ENCODE results near the gene ZNF142. TPM values are rescaled to one million over a fixed set of nuclear protein-coding genes. Genes with fewer than 3 reads are reported as not detected.

Gene ZNF142
- total RNA-seq, 4 donors from 2014 or later, result 8.5 to 31.1 (median 11.9) TPM

DNA sequence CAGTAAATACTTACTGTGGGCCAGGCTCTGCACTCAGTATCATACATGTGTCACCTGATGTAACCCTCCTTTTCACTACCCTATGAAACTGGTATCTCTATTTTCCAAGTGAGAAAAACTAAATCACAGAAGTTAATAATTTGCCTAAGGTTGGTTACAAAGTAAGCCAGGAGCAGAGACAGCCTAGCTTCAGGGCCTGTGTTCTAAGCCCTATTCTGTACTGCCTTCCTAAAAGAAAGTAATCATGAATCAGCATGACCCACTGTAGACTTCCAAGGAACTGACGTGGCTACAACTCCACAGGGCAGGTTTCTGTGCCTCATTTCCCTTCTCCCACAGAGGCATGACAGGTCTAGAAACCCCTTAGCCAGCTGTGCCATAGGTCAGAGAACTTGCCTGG, 14.3 kb downstream of the ZNF142 start:
- TF ChIP-seq, protein P1, sequence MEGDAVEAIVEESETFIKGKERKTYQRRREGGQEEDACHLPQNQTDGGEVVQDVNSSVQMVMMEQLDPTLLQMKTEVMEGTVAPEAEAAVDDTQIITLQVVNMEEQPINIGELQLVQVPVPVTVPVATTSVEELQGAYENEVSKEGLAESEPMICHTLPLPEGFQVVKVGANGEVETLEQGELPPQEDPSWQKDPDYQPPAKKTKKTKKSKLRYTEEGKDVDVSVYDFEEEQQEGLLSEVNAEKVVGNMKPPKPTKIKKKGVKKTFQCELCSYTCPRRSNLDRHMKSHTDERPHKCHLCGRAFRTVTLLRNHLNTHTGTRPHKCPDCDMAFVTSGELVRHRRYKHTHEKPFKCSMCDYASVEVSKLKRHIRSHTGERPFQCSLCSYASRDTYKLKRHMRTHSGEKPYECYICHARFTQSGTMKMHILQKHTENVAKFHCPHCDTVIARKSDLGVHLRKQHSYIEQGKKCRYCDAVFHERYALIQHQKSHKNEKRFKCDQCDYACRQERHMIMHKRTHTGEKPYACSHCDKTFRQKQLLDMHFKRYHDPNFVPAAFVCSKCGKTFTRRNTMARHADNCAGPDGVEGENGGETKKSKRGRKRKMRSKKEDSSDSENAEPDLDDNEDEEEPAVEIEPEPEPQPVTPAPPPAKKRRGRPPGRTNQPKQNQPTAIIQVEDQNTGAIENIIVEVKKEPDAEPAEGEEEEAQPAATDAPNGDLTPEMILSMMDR (IDR thresholded peaks at IDR 0.05; ENCODE audit: low read depth), result no peak

DNA sequence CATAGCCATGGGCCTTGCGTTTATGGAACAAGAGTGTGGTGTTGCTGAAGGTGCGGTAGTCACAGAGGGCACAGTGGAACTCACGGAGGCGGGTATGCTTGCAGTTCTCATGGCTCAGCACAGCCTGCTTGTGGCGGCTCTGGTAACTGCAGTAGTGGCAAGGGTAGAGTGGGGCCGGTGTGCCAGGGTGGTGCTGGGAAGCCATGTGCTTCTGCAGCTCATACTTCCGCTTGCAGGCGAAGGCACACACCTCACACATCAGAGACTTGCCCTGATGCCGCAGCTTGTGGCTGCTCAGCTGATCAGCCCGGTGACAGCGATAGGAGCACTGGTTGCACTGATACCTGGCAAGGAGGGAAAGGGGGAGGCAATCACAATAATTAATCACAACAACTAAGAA, 14.7 kb downstream of the ZNF142 start:
- TF ChIP-seq, protein P1 (IDR thresholded peaks at IDR 0.05; ENCODE audit: low read depth), result no peak

DNA sequence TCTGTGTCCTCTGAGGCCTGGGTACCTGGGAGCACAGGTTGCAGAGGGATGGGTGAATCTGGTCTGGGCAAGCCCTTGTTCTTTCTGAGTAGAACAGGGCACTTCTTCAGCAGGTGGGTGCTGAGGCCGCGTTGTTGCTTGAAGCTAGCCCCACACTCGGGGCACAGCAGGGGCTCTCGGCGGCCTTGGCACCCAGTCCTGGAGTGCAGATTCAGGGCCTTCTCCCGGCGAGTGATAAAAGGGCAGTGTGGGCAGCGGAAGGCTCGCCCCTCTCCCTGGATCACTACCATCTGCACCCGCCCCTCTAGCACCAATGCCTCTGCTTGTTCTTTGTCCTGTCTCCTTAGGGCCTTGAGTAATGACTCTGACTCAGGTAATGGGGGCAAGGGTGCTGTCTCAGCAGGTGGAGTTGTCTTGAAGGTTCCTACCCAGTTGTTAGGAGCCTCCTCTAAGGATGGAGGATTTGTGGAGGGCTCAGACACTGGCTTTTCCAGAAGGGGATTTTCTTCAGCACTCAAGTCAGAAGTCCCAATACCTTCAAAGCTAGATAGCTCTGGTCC, 15.6 kb downstream of the ZNF142 start:
- TF ChIP-seq, protein P1 (IDR thresholded peaks at IDR 0.05; ENCODE audit: low read depth), result no peak

DNA sequence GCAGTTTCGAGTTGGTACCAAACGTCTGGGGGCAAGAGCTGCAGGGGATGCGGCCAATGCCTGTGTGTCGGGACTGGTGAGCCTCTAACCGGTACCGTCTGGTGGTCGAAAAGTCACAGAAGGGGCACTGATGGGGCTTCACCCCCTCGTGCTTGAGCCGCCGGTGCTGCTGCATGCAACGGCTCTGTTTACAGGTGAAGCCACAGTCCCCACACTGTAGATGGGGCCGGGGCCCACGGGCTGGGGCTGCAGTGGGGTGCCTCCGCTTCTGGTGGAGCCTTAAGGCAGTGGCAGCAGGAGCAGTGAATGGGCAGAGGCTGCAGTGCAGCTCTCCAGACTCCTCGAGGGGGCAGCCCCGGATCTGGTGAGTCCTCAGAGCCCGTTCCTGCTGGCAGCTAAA, 16.6 kb downstream of the ZNF142 start:
- TF ChIP-seq, protein P1 (IDR thresholded peaks at IDR 0.05; ENCODE audit: low read depth), result no peak

DNA sequence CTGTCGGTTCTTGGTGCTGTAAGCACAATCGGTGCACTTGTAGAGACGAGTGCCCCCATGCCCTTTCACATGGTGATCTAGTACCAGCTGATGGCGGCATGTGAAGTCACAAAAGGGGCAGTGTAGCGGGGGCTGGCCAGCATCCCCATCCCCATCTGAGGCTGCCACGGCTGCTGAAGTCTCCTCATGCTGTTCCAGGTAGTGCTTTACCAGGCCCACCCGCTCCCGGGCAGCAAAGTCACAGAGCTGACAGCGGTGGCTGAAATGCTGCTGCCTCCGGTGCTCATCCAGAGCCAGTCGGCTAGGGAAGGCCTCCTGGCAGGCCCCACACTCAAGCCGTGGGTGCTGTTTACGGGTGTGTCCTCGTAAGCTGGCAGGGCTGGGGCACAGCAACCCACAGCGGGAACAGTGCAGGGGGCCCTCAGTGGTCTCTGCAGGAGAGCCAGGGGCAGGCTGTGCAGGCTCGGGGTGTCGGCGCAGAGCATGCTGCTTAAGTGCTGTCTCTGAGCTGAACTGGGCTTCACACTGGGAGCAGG, 17.2 kb downstream of the ZNF142 start:
- TF ChIP-seq, protein P1 (IDR thresholded peaks at IDR 0.05; ENCODE audit: low read depth), result no peak

DNA sequence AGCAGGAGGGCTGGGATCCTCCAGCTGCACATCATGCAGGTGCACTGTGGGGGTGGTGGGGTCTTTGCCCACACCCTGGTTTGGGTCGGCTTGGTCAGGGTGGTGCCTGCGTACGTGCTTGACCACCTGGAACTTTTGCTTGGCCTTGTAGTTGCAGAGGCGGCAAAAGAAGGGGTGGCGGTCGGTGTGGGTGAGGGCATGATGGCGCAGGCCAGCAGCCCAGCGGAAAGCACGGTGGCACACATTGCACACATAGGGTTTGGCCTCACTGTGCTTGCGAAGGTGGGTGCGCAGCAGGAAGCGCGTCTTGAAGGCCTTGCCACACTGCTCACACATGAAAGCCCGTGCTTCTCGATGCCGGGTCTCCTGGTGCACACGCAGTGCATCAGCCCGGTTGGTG, 21.1 kb downstream of the ZNF142 start:
- TF ChIP-seq, protein P1 (IDR thresholded peaks at IDR 0.05; ENCODE audit: low read depth), result no peak

DNA sequence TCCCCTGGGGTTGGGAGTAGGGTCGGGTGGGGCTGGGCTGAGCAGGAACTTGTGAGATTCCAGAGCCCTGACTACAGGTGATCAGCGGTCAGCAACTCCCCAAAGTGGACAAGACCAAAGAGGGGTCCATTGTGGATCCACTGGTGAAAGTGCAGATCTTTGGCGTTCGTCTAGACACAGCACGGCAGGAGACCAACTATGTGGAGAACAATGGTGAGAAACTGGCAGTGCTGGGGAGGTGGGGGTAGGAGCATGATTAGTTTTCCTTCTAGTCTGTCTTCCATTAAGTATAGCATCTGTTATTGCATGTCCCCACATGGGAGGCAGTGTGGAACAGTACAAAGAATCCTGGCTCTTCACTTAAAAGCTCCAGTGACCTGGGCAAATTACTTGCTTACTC, 23.7 kb downstream of the ZNF142 start:
- TF ChIP-seq, protein P1 (IDR thresholded peaks at IDR 0.05; ENCODE audit: low read depth), result no peak
